ENCODE data around the gene SMIM14.
A peak's percentile ranks its signal among the peaks of the same experiment; 100 is the strongest.

The SMIM14 gene

GRCh38 chr4:39636531-39637184 lies 2.0 kb downstream of the SMIM14 start:
- peak overlapping the region; percentile 74; the same call in 1 of the 2 replicates for H3K27ac ChIP-seq (ENCODE audit: low read depth, low read length)
- no peaks in the 10 kb centered on the region for H4K20me1 ChIP-seq (ENCODE audit: control insufficient read depth, insufficient read depth, low read depth, low read length)
- peak overlapping the region; percentile 91 for H3K4me3 ChIP-seq (ENCODE audit: low read length)
- no peaks in the 10 kb centered on the region for H3K36me3 ChIP-seq (ENCODE audit: control insufficient read depth, low read length)
- H3F3A ChIP-seq (ENCODE audit: control insufficient read depth, insufficient read depth): peaks cover 48% of the 10 kb centered on the region
- no peaks in the 10 kb centered on the region for H3K9me2 ChIP-seq (replicated peaks; ENCODE audit: control insufficient read depth, low read length)
- peaks cover 10% of the 10 kb centered on the region for H3K79me2 ChIP-seq (ENCODE audit: control insufficient read depth, low read length)
- H3K4me2 ChIP-seq (ENCODE audit: low read length): peak overlapping the region; percentile 92
- H3K27me3 ChIP-seq (ENCODE audit: control insufficient read depth, low read length): peaks cover 6% of the 10 kb centered on the region
- TF ChIP-seq EZH2phosphoT487 (IDR thresholded peaks at IDR 0.05; ENCODE audit: borderline replicate concordance, low read length) (no peak), CTCF (IDR thresholded peaks at IDR 0.05; ENCODE audit: low read depth, low read length, poor library complexity, severe bottlenecking) (peak; percentile 13)
- peaks cover 67% of the 10 kb centered on the region for H3K4me1 ChIP-seq (ENCODE audit: control insufficient read depth, low read length)
- H3K9me3 ChIP-seq (ENCODE audit: control insufficient read depth, insufficient read depth, low read length): no peaks in the 10 kb centered on the region

GRCh38 chr4:39635023-39635422 lies 3.6 kb downstream of the SMIM14 start:
- Histone ChIP-seq H4K20me1 (ENCODE audit: control insufficient read depth, insufficient read depth, low read depth, low read length) (no peaks in the 10 kb centered on the region), H3F3A (ENCODE audit: control insufficient read depth, insufficient read depth) (peaks cover 53% of the 10 kb centered on the region), H3K36me3 (ENCODE audit: control insufficient read depth, low read length) (no peaks in the 10 kb centered on the region), H3K9me2 (replicated peaks; ENCODE audit: control insufficient read depth, low read length) (no peaks in the 10 kb centered on the region), H3K9me3 (ENCODE audit: control insufficient read depth, insufficient read depth, low read length) (no peaks in the 10 kb centered on the region), H3K4me1 (ENCODE audit: control insufficient read depth, low read length) (peaks cover 73% of the 10 kb centered on the region), H3K4me2 (ENCODE audit: low read length) (peak overlapping the region; percentile 8; the same call in 1 of the 2 replicates), H3K4me3 (ENCODE audit: low read length) (no peak overlapping the region), H3K79me2 (ENCODE audit: control insufficient read depth, low read length) (peaks cover 11% of the 10 kb centered on the region), H3K27ac (ENCODE audit: low read depth, low read length) (no peak overlapping the region), H3K27me3 (ENCODE audit: control insufficient read depth, low read length) (peaks cover 2% of the 10 kb centered on the region; the same call in 1 of the 2 replicates)
- TF ChIP-seq CTCF (IDR thresholded peaks at IDR 0.05; ENCODE audit: low read depth, low read length, poor library complexity, severe bottlenecking) (no peak), EZH2phosphoT487 (IDR thresholded peaks at IDR 0.05; ENCODE audit: borderline replicate concordance, low read length) (no peak)

- H3K4me1 ChIP-seq (ENCODE audit: control insufficient read depth, low read length): peaks cover 87% of the 10 kb centered on the region
- no peaks in the 10 kb centered on the region for H4K20me1 ChIP-seq (ENCODE audit: control insufficient read depth, insufficient read depth, low read depth, low read length)
- peaks cover 34% of the 10 kb centered on the region for H3K79me2 ChIP-seq (ENCODE audit: control insufficient read depth, low read length)
- peak overlapping the region; percentile 87 for H3K27ac ChIP-seq (ENCODE audit: low read depth, low read length)
- H3K4me3 ChIP-seq (ENCODE audit: low read length): no peak overlapping the region
- H3K36me3 ChIP-seq (ENCODE audit: control insufficient read depth, low read length): peaks cover 2% of the 10 kb centered on the region; the same call in 1 of the 2 replicates
- H3K27me3 ChIP-seq (ENCODE audit: control insufficient read depth, low read length): no peaks in the 10 kb centered on the region
- no peak for TF ChIP-seq EZH2phosphoT487 (IDR thresholded peaks at IDR 0.05; ENCODE audit: borderline replicate concordance, low read length)
- no peak for TF ChIP-seq CTCF (IDR thresholded peaks at IDR 0.05; ENCODE audit: low read depth, low read length, poor library complexity, severe bottlenecking)
- no peaks in the 10 kb centered on the region for H3K9me2 ChIP-seq (replicated peaks; ENCODE audit: control insufficient read depth, low read length)
- peaks cover 48% of the 10 kb centered on the region for H3F3A ChIP-seq (ENCODE audit: control insufficient read depth, insufficient read depth)
- peak overlapping the region; percentile 74 for H3K4me2 ChIP-seq (ENCODE audit: low read length)
- H3K9me3 ChIP-seq (ENCODE audit: control insufficient read depth, insufficient read depth, low read length): no peaks in the 10 kb centered on the region
These were observed 7.0 kb downstream of the SMIM14 start for GRCh38 chr4:39631700-39632079.
